ENCODE measurements around the gene GFOD1.
"Not testable (repeated sequence)": the region's sequence is repeated elsewhere in the genome, so short reads cannot be mapped to it uniquely, and the experiment has no call there.

The GFOD1 gene

GRCh38 chr6:13326031-13326586, 161.3 kb downstream of the GFOD1 start:
- DNase-seq (ENCODE audit: low read depth in 2 of 2), result not testable (repeated sequence)

GRCh38 chr6:13319891-13320564, 167.4 kb downstream of the GFOD1 start:
- DNase-seq (ENCODE audit: low read depth in 2 of 2), result no peak

- DNase-seq (ENCODE audit: low read depth in 2 of 2), result no peak
Measured at GRCh38 chr6:13318821-13319220, 168.6 kb downstream of the GFOD1 start.

GRCh38 chr6:13315896-13316295, 171.5 kb downstream of the GFOD1 start:
- DNase-seq (ENCODE audit: low read depth in 2 of 2), result no peak

- no peak for DNase-seq (ENCODE audit: low read depth in 2 of 2)
Measured at GRCh38 chr6:13314806-13315205, 172.6 kb downstream of the GFOD1 start.

- no peak for DNase-seq (ENCODE audit: low read depth in 2 of 2)
Measured at GRCh38 chr6:13311155-13311554, 176.2 kb downstream of the GFOD1 start.

GRCh38 chr6:13308332-13308731, 179.1 kb downstream of the GFOD1 start:
- no peak for DNase-seq (ENCODE audit: low read depth in 2 of 2)

All from activated CD4-positive, alpha-beta T cell treated with anti-CD3 and anti-CD28 coated beads for 24 hours (primary cell).